ENCODE measurements around the gene C9orf85.
"Not testable (repeated sequence)": the region's sequence is repeated elsewhere in the genome, so short reads cannot be mapped to it uniquely, and the experiment has no call there.

Gene C9orf85

DNA sequence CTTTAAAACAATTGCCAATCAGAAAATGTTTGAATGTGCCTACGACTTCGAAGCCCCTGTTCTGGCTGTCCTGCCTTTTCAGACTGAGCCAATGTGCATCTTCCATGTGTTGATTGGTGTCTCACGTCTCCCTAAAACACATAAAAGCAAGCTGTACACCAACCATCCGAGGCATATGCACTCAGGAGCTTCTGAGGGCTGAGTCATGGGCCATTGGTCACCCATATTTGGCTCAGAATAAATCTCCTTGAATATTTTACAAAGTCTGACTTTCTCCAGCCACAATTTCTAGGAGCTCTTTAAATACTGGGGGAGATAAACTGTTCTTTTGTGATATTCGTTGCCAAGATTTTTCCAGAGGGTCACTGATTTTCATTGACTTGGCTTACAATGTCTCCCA, 95.1 kb downstream of the C9orf85 start:
- DNase-seq: no peak

DNA sequence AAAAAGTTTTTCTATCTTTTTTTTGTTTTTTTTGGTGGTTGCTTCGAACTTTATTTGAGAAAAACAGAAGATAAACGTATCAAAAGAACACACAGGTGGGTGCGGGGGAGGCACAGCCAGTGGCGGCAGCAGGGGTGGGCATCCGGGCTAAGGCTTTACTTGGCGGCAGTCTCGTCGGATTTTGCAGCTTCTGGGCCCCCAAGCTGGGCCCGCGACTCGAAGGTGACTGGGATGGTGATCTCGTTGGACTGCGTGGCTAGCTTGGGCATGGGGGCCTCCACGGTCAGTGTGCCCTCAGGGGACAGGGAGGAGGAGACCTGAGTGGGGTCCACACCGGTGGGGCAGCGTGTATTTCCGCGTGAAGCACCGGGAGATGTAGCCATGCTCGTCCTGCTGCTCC, 96.3 kb downstream of the C9orf85 start:
- not testable (repeated sequence) for DNase-seq

DNA sequence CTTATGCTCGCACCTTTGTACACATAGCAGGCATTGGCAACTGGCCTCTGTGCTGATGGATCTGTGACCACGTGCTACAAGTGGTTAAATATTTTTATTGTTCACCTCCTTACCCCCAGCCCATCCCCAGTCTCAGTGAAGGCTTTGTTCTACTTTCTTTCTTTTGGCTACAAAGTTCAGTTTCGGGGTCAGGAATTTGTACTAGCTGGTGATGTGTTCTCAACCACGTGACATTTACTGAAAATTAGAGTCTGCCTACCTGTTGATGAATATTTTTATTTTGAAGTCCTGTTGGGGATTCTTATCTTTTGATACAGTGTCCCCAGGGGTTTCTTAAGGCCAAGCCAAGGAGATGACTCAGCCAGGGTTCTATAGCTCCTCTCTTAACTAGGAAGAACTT, 101.2 kb downstream of the C9orf85 start:
- DNase-seq: no peak

DNA sequence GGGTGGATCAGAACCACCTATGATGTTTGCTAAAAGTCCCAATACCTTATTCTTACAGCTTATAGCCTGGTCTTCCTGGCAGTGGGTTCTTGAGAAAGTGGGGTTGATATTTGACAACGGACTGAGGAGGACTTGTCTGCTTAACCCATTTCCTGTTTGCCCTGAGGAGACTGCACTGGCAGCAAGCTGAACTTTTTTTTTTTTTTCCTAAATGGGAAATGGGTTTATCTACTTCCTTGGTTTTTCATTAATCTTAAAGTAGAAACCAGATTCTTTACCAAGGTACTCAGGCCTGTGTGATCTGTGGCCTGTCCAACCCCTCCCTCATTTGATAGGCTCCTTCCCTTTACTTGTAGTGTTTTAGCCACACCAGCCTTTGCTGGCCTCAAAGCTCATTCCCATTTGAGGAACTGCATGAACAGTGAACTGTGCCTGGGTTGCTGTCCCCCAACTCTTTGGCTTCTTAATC, 101.9 kb downstream of the C9orf85 start:
- DNase-seq: no peak

DNA sequence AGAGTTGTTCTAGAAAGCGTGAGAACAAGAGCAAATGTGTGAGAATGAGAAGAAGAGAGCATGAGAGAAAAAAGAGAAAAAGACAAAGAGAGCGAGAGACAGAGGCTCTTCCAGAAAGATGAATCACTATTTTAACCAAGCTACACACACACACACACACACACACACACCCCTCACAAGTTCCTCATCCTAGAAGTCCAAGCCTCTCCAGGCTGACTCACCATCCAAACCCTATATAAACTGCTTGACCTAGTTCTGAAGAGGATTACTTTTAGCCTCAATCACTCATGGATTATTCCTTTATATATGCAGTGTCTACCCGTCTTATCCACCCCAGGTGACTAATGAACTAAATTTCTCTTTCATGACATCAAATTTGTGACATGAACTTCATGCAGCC, 111.4 kb downstream of the C9orf85 start:
- no peak for DNase-seq
